GM12801 (cell line): ENCODE results near the gene BORCS5.

ENCODE experiments used
- TF ChIP-seq, protein P1 (sequence below): IDR thresholded peaks from one replicate; pipeline ENCODE4 v1.5.1; 2011; ENCODE audit warnings: control low read depth; ENCODE audit not compliant: insufficient read length; ENCODE audit errors: extremely low read depth

Gene BORCS5

DNA sequence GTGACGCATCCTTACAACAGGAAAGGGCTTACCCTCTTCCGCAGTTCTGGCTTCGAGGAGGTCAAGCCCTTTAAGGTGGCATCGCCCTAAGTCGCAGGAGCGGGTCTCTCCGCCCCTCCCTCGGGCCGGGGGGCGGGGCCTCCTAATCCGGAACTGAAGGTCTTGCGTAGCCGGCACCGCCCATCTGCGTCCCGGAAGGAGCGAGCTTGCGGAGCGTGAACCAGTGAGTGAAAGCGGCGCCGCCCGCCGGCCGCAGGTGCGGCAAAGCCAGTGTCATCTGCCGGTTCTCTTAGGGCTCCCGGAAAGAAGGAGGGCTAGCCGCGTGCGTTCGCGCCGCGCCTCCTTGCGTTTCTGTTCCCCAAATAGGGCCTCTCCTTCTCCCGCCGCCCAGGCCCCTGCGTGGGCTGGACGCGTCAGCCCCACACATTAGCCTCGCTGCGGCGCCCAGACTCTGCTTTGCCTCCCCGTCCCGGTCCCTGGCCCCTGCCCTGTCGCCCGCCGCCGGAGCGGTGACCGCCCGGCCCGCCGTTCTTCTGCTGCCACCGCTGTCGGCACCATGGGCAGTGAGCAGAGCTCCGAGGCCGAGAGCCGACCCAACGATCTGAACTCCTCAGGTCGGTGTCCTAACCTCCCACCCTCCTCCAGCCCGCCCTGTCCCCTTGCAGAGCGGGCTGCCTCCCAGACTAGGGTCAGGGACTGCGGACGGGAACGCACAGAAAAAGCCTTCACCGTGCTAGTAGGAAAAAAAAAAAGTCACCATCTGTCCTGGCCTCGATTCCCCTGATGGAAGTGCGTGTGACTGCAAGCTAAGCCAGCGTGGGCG lies at the start of gene BORCS5:
Gene BORCS5, plus strand, starts transcription at position 183 of the 823 bp plus-strand sequence. Its CDS starts 374 bp downstream, at position 557.
- TF ChIP-seq, protein P1, sequence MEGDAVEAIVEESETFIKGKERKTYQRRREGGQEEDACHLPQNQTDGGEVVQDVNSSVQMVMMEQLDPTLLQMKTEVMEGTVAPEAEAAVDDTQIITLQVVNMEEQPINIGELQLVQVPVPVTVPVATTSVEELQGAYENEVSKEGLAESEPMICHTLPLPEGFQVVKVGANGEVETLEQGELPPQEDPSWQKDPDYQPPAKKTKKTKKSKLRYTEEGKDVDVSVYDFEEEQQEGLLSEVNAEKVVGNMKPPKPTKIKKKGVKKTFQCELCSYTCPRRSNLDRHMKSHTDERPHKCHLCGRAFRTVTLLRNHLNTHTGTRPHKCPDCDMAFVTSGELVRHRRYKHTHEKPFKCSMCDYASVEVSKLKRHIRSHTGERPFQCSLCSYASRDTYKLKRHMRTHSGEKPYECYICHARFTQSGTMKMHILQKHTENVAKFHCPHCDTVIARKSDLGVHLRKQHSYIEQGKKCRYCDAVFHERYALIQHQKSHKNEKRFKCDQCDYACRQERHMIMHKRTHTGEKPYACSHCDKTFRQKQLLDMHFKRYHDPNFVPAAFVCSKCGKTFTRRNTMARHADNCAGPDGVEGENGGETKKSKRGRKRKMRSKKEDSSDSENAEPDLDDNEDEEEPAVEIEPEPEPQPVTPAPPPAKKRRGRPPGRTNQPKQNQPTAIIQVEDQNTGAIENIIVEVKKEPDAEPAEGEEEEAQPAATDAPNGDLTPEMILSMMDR, result no peak

DNA sequence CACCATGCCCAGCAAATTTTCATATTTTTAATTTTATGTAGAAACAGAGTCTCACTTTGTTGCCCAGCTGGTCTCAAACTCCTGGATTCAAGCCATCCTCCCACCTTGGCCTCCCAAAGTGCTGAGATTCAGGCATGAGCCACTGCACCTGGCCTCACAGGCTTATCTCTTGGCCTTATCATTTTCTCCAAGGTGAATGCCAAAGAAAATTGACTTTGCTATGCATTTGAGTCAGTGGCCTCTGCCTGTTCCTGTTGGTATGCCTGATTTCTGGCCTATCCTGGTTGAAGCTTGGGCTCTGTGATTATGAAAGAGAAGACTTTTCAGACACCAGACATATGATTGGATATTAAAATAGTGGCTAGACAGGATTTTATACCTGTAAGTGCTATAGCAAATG lies 41.0 kb upstream of the BORCS5 start:
- TF ChIP-seq, protein P1, result no peak

DNA sequence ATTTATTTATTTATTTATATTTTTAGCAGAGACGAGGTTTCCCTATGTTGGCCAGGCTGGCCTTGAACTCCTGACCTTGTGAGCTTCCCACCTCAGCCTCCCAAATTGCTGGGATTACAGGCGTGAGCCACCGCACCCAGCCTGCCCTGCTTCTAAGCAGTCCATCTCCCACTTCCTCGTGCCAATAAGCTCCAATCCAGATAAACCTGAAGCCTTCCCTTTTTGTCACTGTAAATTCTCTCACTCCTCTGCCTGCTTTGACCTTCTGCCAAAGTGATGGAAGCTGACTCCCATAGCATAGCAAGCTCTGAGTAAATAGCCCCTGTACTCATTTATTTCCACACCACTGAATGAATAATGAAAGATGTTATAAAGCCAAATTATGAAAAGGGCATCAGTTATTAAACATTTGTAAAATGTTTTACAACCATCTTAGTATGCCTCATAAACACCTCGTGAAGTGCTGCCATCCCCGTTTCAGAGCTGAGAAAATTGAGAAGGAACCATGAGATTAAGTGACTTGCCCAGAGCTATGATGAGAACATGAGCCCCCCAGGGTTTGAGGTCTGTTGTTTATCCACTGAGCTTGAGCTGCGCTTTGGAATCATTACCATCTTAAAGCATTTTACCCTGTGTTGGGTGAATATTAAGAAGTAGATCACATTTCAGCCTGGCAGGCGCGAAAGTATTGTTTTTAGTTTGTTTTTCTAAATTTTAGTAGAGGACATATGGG lies 37.3 kb upstream of the BORCS5 start:
- TF ChIP-seq, protein P1, result no peak

DNA sequence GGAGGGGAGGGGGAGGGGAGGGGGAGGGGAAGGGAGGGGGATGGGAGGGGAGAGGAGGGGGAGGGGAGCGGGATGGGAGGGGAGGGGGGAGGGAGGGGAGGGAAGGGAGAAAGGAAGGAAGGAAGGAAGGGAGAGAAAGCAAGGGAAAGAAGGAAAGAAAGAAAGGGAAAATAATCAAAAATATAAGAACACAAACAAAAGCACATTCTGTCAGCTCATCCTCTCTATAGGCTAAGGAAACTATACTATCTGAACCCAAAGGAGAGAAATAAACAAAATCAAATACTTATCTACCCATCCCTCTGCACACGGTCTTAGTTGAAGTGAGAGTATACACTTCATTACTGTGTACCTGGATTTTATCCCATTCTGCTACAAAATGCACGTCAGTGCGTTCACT lies 33.8 kb upstream of the BORCS5 start:
- TF ChIP-seq, protein P1, result no peak

DNA sequence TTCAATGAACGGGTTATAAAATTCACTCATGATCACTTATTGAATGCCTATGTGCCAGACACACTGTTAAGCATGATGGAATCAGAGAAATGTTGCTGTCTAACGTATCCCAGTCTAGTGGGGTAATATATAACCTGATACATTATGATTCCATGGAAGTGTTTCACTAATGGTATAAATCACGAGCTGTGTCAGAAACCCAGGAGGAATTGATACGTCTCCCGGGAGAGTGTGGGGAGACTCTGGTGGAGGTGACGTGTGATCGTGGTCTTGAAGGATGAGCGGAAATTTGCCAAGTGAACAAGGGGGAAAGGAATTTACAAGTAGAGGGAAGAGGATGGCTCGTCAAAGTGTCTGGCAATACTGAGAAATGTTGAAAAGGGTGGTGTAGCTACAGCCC lies 33.3 kb upstream of the BORCS5 start:
- TF ChIP-seq, protein P1, result no peak

DNA sequence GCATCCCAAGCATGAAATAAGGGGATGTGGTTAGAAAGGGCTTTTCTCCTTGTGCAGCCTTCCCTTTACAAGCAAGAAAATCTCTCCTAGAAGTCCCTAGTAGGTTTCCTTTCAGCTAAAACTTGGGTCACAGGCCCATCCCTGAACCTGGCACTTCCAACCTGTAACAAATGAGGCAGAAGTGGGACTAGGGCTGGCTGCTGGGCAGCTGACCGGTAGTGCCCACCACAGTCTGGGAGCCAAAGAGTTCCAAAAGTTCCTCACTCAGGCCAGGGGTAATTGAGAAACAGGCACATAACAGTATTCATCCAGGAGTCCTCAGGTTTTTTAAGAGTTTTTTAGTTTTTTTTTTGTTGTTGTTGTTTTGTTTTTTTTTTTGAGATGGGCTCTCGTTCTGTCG lies 30.6 kb upstream of the BORCS5 start:
- TF ChIP-seq, protein P1, result no peak

DNA sequence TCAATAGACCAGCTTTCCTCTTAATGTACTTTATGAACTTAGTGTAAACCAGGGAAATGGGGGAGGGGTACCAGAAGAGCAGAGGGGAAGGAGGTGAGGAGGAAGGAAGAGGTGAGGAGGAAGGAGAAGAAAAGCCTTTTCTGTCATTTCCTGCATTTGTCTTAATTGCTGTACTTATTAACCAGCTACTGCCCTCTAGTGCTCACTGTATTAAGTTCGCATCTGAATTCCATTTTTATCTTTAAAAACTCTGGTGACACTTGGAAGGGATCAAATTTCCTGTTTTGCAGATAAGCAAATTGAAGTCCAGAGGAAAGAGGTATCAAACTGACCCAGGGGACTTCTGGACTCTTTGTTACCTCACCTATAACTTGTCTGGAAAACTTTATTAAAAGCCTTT lies 29.1 kb upstream of the BORCS5 start:
- TF ChIP-seq, protein P1, result no peak
